HepG2 (cell line): Measurements from ENCODE around the gene TK2. TPM values are rescaled to one million over a fixed set of nuclear protein-coding genes. Genes with fewer than 3 reads are reported as not detected.

Experiments used
- ATAC-seq: fragments of 200-7000 bp; cut with Tn5 transposase; 3 replicates; pipeline ENCODE4 v1.9.1; 2020; ENCODE audit warnings: mild to moderate bottlenecking, moderate library complexity
- BruUV-seq: library from RNA; stranded (reverse); fragments of 400-500 nt; replicated peaks from 2 replicates; lab custom pipeline; 2021; lab: Mats Ljungman, UMichigan
- CTCF ChIA-PET: fragments of 300-600 bp; formaldehyde crosslinking; extraction: SDS; loops from one replicate; lab custom pipeline; 2021; ENCODE audit warnings: low total read pairs, inconsistent platforms, low intra/inter-chr PET ratio; lab: Yijun Ruan, JAX
- POLR2A ChIA-PET: fragments of 350-600 bp; sonication (Branson Sonifier 250); formaldehyde crosslinking; loops from one replicate; lab custom pipeline; 2020; ENCODE audit warnings: antibody characterized with exemption, inconsistent platforms; lab: Yijun Ruan, JAX
- DNase-seq: peaks from one replicate; pipeline ENCODE4 v3.0.0-alpha.2; 2015; ENCODE audit warnings: low spot score
- FAIRE-seq: peaks from 3 replicates; lab custom pipeline; 2011; peaks lifted over from hg19 to GRCh38; lab: Jason Lieb, UNC
- H2AFZ ChIP-seq: one replicate; pipeline ENCODE4 v1.6.1; 2011; ENCODE audit warnings: low read length, inconsistent platforms
- H3K27ac ChIP-seq: fragments of 300-600 bp; 3 replicates; pipeline ENCODE4 v1.8.0; 2011; ENCODE audit warnings: mixed run types, mild to moderate bottlenecking, mixed read lengths, low read length, inconsistent platforms; ENCODE audit not compliant: insufficient read depth; ENCODE audit errors: extremely low read length
- H3K27me3 ChIP-seq, 2 experiments: fragments of 200-600 bp in 1 of 2; 2 replicates in 1 of 2; 3 replicates in 1 of 2; pipeline versions ENCODE4 v1.6.0 to v1.8.0; 2011; ENCODE audit warnings: low read length in 2 of 2, mild to moderate bottlenecking in 2 of 2, moderate library complexity in 2 of 2, inconsistent platforms in 1 of 2; ENCODE audit not compliant: insufficient read depth in 2 of 2, control insufficient read depth in 1 of 2
- H3K36me3 ChIP-seq, 2 experiments: fragments of 200-600 bp in 1 of 2; replicated peaks in 1 of 2; 2 replicates in 1 of 2; 3 replicates in 1 of 2; pipeline versions ENCODE4 v1.5.1 to v1.8.0; 2011; ENCODE audit warnings: low read length in 2 of 2, inconsistent platforms in 1 of 2; ENCODE audit not compliant: insufficient read depth in 2 of 2, control insufficient read depth in 1 of 2
- H3K4me1 ChIP-seq: 2 replicates; pipeline ENCODE4 v1.5.1; 2012; ENCODE audit warnings: low read length, inconsistent platforms; ENCODE audit not compliant: insufficient read depth
- H3K4me2 ChIP-seq: 2 replicates; pipeline ENCODE4 v1.6.0; 2011; ENCODE audit warnings: low read depth, low read length, inconsistent platforms
- H3K4me3 ChIP-seq, 3 experiments: fragments of 200-600 bp in 1 of 3; sonication (generic), shearing (Covaris generic) in 1 of 3; replicated peaks in 1 of 3; 2 replicates each; pipeline ENCODE4 v1.5.1; 2011 to 2016; ENCODE audit warnings: low read length in 3 of 3, inconsistent platforms in 2 of 3, low read depth in 2 of 3, mild to moderate bottlenecking in 2 of 3, control low read depth in 1 of 3, mixed read lengths in 1 of 3; ENCODE audit not compliant: insufficient read depth in 1 of 3
- H3K79me2 ChIP-seq: one replicate; pipeline ENCODE4 v1.6.1; 2011; ENCODE audit warnings: low read length, inconsistent platforms; ENCODE audit not compliant: insufficient read depth
- H3K9ac ChIP-seq: 2 replicates; pipeline ENCODE4 v1.6.0; 2011; ENCODE audit warnings: mild to moderate bottlenecking, low read depth, low read length, inconsistent platforms; ENCODE audit not compliant: insufficient read depth
- H3K9me3 ChIP-seq: 2 replicates; pipeline ENCODE4 v1.5.1; 2012; ENCODE audit warnings: mild to moderate bottlenecking, low read length
- H4K20me1 ChIP-seq: 2 replicates; pipeline ENCODE4 v1.6.0; 2011; ENCODE audit warnings: inconsistent platforms, mild to moderate bottlenecking, low read length, moderate library complexity; ENCODE audit not compliant: insufficient read depth
- CEBPB ChIP-seq: IDR thresholded peaks from 2 replicates; pipeline ENCODE4 v1.6.1; 2011; ENCODE audit warnings: low read depth, low read length, improper control_type of control experiment, borderline replicate concordance
- HNRNPH1 ChIP-seq: fragments of 200-400 bp; formaldehyde crosslinking; optimal IDR thresholded peaks from 2 replicates; pipeline ENCODE3; 2017; ENCODE audit warnings: mild to moderate bottlenecking, low read depth, low read length
- SCMH1 ChIP-seq: sonication (generic); formaldehyde crosslinking; IDR thresholded peaks from 2 replicates; pipeline ENCODE4 v1.9.0; 2021; ENCODE audit warnings: missing genetic modification reagents, mild to moderate bottlenecking, borderline replicate concordance
- SIX4 ChIP-seq: sonication (generic); formaldehyde crosslinking; IDR thresholded peaks from 2 replicates; pipeline ENCODE4 v1.4.0; 2020; ENCODE audit warnings: missing genetic modification reagents
- ZNF335 ChIP-seq: sonication (generic); formaldehyde crosslinking; IDR thresholded peaks from 2 replicates; pipeline ENCODE4 v1.4.0; 2020; ENCODE audit warnings: missing genetic modification reagents
- ZNF7 ChIP-seq: IDR thresholded peaks from 2 replicates; pipeline ENCODE4 v1.6.1; 2016; ENCODE audit warnings: missing biosample characterization, missing genetic modification reagents
- WGBS: methylation state at CpG from one replicate; pipeline ENCODE4 v1.1.6; 2017; ENCODE audit warnings: low lambda C conversion rate; 5-methylcytosine and 5-hydroxymethylcytosine counted together
- in situ Hi-C: cut with HindIII; loops from 2 replicates; pipeline ENCODE4 v1.10.0; 2017; ENCODE audit warnings: low pct_unique_long_range_greater_than_20kb; ENCODE audit not compliant: extremely low pct_ligation_motif_present
- intact Hi-C: fragments of 100-400 bp; cut with micrococcal nuclease; formaldehyde crosslinking; loops from one replicate; pipeline ENCODE4 v1.10.0; 2022; ENCODE audit not compliant: unreplicated experiment
- polyA plus RNA-seq, 8 experiments: library from polyadenylated mRNA; depleted of rRNA in 3 of 8; stranded (reverse) in 7 of 8; unstranded in 1 of 8; fragments of >200 nt; fragmentation: Illumina TruSeq in 4 of 8; extraction: Trizol in 4 of 8; gene quantifications; 2 replicates each; pipeline versions ENCODE4 v1.2.1 to v1.2.3, GENCODE V29; 2011 to 2016; ENCODE audit warnings: low read depth in 4 of 8, missing spikeins in 1 of 8, mixed read lengths in 1 of 8; ENCODE audit not compliant: insufficient read depth in 1 of 8
- total RNA-seq, 5 experiments: library from RNA; depleted of rRNA; stranded (reverse); fragments of >200 nt; fragmentation: Illumina TruSeq; extraction: Trizol; gene quantifications; 2 replicates each; pipeline ENCODE4 v1.2.3, GENCODE V29; 2016; ENCODE audit warnings: low read depth in 1 of 5
- TF ChIP-seq, protein P1 (sequence below): sonication (generic); formaldehyde crosslinking; IDR thresholded peaks from 2 replicates; pipeline ENCODE4 v1.5.1; 2020; ENCODE audit warnings: missing genetic modification reagents, mild to moderate bottlenecking, borderline replicate concordance

Gene TK2
- total and polyA plus RNA-seq, 2 of the 13 experiments (the other 11 are each of a cell fraction or from before 2014, with no cell fraction given): 18.7 to 21.0 TPM

GRCh38 chr16:66581246-66581952 lies 31.5 kb upstream of the TK2 start (continued):
- TF ChIP-seq, protein P1, sequence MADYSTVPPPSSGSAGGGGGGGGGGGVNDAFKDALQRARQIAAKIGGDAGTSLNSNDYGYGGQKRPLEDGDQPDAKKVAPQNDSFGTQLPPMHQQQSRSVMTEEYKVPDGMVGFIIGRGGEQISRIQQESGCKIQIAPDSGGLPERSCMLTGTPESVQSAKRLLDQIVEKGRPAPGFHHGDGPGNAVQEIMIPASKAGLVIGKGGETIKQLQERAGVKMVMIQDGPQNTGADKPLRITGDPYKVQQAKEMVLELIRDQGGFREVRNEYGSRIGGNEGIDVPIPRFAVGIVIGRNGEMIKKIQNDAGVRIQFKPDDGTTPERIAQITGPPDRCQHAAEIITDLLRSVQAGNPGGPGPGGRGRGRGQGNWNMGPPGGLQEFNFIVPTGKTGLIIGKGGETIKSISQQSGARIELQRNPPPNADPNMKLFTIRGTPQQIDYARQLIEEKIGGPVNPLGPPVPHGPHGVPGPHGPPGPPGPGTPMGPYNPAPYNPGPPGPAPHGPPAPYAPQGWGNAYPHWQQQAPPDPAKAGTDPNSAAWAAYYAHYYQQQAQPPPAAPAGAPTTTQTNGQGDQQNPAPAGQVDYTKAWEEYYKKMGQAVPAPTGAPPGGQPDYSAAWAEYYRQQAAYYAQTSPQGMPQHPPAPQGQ (CRISPR knock-in tag): no peak
- TF ChIP-seq HNRNPH1 (no peak), ZNF335 (no peak), SCMH1 (no peak)

DNA sequence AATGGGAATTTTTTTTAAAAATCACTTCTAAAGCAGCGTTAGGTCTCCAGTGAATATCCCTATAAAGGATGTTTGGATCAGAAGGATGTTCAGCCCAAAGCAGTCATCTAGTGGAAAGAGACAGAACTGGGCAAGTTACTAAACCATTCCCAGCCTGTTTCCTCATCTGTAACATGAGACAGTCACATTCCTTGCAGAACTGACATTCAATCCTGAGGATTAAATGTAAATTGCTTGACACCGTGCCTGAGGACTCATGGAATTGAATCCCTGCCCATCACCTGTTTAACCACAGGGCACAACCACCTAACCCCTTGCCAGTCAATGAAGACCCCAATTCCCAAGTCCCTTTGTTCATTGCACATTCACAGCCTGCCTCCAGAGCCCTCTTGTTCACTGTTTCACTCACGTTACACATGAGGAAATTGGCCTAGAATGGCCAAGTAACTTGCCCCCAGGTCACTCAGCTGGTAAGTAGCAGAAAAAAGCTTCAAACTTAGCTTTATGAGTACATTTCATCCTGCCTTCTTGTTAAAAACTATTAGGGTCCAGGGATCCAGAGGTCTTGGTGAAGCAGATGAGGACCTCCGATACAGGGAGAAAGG lies 30.8 kb upstream of the TK2 start:
- H2AFZ ChIP-seq: no peak overlapping the region
- H3K79me2 ChIP-seq: no peaks in the 10 kb centered on the region
- TF ChIP-seq ZNF7: no peak
- peak; percentile 20; the same call in 1 of the 2 replicates for TF ChIP-seq CEBPB
- 0 out of 2 replicates have a peak, but pooled peaks have one; percentile 32 for TF ChIP-seq SIX4 (CRISPR knock-in tag)
- TF ChIP-seq, all 625 proteins: peak for 2
- Histone ChIP-seq H3K9me3 (no peaks in the 10 kb centered on the region), H3K4me1 (peaks cover 6% of the 10 kb centered on the region; the same call in 1 of the 2 replicates), H3K9ac (no peak overlapping the region), H3K27ac (no peak overlapping the region), H3K4me2 (no peak overlapping the region), H3K36me3 (no peaks in the 10 kb centered on the region), H3K27me3 (peaks cover 0 to 16% of the 10 kb centered on the region in 2 experiments; a peak in 2 of 5 replicates), H3K4me3 (no peak overlapping the region), H4K20me1 (no peaks in the 10 kb centered on the region)
- no peak for FAIRE-seq
- peak; percentile 65 for ATAC-seq
- no TSS peak for BruUV-seq
- POLR2A ChIA-PET: no interaction called here
- intact Hi-C loops (no loop called here), in situ Hi-C loops (no loop called here)
- 34% methylated on average over 4 of the region's 4 CpGs for WGBS
- DNase-seq: peak; percentile 16
- CTCF ChIA-PET: no interaction called here
